HepG2 (cell line): ENCODE results near the gene SSBP4. TPM values are rescaled to one million over a fixed set of nuclear protein-coding genes. Genes with fewer than 3 reads are reported as not detected.

Experiments
- BCL6 ChIP-seq: IDR thresholded peaks from 2 replicates; pipeline ENCODE4 v1.6.1; 2016; ENCODE audit warnings: missing genetic modification reagents, missing compliant biosample characterization
- CREB1 ChIP-seq, 2 experiments: fragments of 450-650 bp in 1 of 2; IDR thresholded peaks; 2 replicates each; pipeline ENCODE4 v1.6.1; 2016 to 2017; ENCODE audit warnings: control low read depth in 1 of 2, mild to moderate bottlenecking in 1 of 2, missing compliant biosample characterization in 1 of 2, missing genetic modification characterization in 1 of 2
- GZF1 ChIP-seq: sonication (generic); formaldehyde crosslinking; IDR thresholded peaks from 2 replicates; pipeline ENCODE4 v1.5.1; 2020; ENCODE audit warnings: mild to moderate bottlenecking, missing genetic modification reagents
- HOXA3 ChIP-seq: sonication (generic); formaldehyde crosslinking; IDR thresholded peaks from 2 replicates; pipeline ENCODE4 v1.5.0; 2020; ENCODE audit warnings: missing genetic modification reagents
- KAT8 ChIP-seq: IDR thresholded peaks from 2 replicates; pipeline ENCODE4 v1.6.1; 2016; ENCODE audit warnings: missing genetic modification reagents, missing compliant biosample characterization
- KDM1A ChIP-seq: IDR thresholded peaks from 2 replicates; pipeline ENCODE4 v1.6.1; 2016; ENCODE audit warnings: missing compliant biosample characterization
- MATR3 ChIP-seq: sonication (generic); formaldehyde crosslinking; IDR thresholded peaks from 2 replicates; pipeline ENCODE4 v1.4.0; 2020; ENCODE audit warnings: missing genetic modification reagents
- MEIS2 ChIP-seq: sonication (generic); formaldehyde crosslinking; IDR thresholded peaks from 2 replicates; pipeline ENCODE4 v1.9.0; 2021; ENCODE audit warnings: mild to moderate bottlenecking, missing genetic modification reagents
- MXI1 ChIP-seq: IDR thresholded peaks from 3 replicates; pipeline ENCODE4 v1.6.1; 2012; ENCODE audit warnings: low read depth, low read length, inconsistent platforms, borderline replicate concordance
- NFIC ChIP-seq: IDR thresholded peaks from 2 replicates; pipeline ENCODE4 v1.6.1; 2012; ENCODE audit warnings: mild to moderate bottlenecking, low read length, inconsistent platforms
- NR2F6 ChIP-seq, 2 experiments: IDR thresholded peaks; 2 replicates each; pipeline ENCODE4 v1.6.1; 2016; ENCODE audit warnings: antibody characterized with exemption in 1 of 2, mild to moderate bottlenecking in 1 of 2
- RAD21 ChIP-seq: fragments of 450-650 bp; formaldehyde crosslinking; IDR thresholded peaks from 2 replicates; pipeline ENCODE4 v1.5.0; 2020; ENCODE audit warnings: mild to moderate bottlenecking
- RFX3 ChIP-seq: IDR thresholded peaks from 2 replicates; pipeline ENCODE4 v1.6.1; 2016; ENCODE audit warnings: missing biosample characterization, missing genetic modification reagents
- SAFB2 ChIP-seq: sonication (generic); formaldehyde crosslinking; IDR thresholded peaks from 2 replicates; pipeline ENCODE4 v1.5.1; 2020; ENCODE audit warnings: missing genetic modification reagents, low read depth, mild to moderate bottlenecking, borderline replicate concordance
- TAF15 ChIP-seq: fragments of 200-400 bp; formaldehyde crosslinking; IDR thresholded peaks from one replicate; pipeline ENCODE4 v1.6.1; 2018; ENCODE audit warnings: mild to moderate bottlenecking, low read depth, low read length; ENCODE audit not compliant: poor library complexity, severe bottlenecking
- TMF1 ChIP-seq: sonication (generic); formaldehyde crosslinking; IDR thresholded peaks from 2 replicates; pipeline ENCODE4 v1.8.1; 2022; ENCODE audit warnings: low read depth, missing genetic modification reagents
- ZFP82 ChIP-seq: sonication (generic); formaldehyde crosslinking; IDR thresholded peaks from 2 replicates; pipeline ENCODE4 v1.5.1; 2020; ENCODE audit warnings: mild to moderate bottlenecking, missing genetic modification reagents, borderline replicate concordance
- ZFP90 ChIP-seq: sonication (generic); formaldehyde crosslinking; IDR thresholded peaks from 2 replicates; pipeline ENCODE4 v1.8.0; 2022; ENCODE audit warnings: missing genetic modification reagents, mild to moderate bottlenecking, inconsistent platforms, borderline replicate concordance
- ZNF205 ChIP-seq: IDR thresholded peaks from 2 replicates; pipeline ENCODE4 v1.6.1; 2018; ENCODE audit warnings: missing biosample characterization, missing genetic modification reagents
- ZNF232 ChIP-seq: sonication (generic); formaldehyde crosslinking; IDR thresholded peaks from 2 replicates; pipeline ENCODE4 v1.4.0; 2020; ENCODE audit warnings: missing genetic modification reagents, borderline replicate concordance
- ZNF451 ChIP-seq: sonication (generic); formaldehyde crosslinking; IDR thresholded peaks from 2 replicates; pipeline ENCODE4 v1.5.0; 2020; ENCODE audit warnings: mild to moderate bottlenecking, missing genetic modification reagents
- ZSCAN20 ChIP-seq: sonication (generic); formaldehyde crosslinking; IDR thresholded peaks from 2 replicates; pipeline ENCODE4 v1.4.0; 2020; ENCODE audit warnings: missing genetic modification reagents, mild to moderate bottlenecking, borderline replicate concordance
- polyA plus RNA-seq, 8 experiments: library from polyadenylated mRNA; depleted of rRNA in 3 of 8; stranded (reverse) in 7 of 8; unstranded in 1 of 8; fragments of >200 nt; fragmentation: Illumina TruSeq in 4 of 8; extraction: Trizol in 4 of 8; gene quantifications; 2 replicates each; pipeline versions ENCODE4 v1.2.1 to v1.2.3, GENCODE V29; 2011 to 2016; ENCODE audit warnings: low read depth in 4 of 8, missing spikeins in 1 of 8, mixed read lengths in 1 of 8; ENCODE audit not compliant: insufficient read depth in 1 of 8
- total RNA-seq, 5 experiments: library from RNA; depleted of rRNA; stranded (reverse); fragments of >200 nt; fragmentation: Illumina TruSeq; extraction: Trizol; gene quantifications; 2 replicates each; pipeline ENCODE4 v1.2.3, GENCODE V29; 2016; ENCODE audit warnings: low read depth in 1 of 5
- TF ChIP-seq, protein P1 (sequence below): sonication (generic); formaldehyde crosslinking; conservative IDR thresholded peaks from 2 replicates; pipeline ENCODE4 v1.4.0; 2020; ENCODE audit warnings: missing genetic modification reagents
- TF ChIP-seq, protein P2 (sequence below): sonication (generic); formaldehyde crosslinking; conservative IDR thresholded peaks from 2 replicates; pipeline ENCODE4 v1.8.0; 2022; ENCODE audit warnings: low read depth, missing genetic modification reagents
- TF ChIP-seq, protein P3 (sequence below): IDR thresholded peaks from 2 replicates; pipeline ENCODE4 v1.6.1; 2016; ENCODE audit warnings: missing biosample characterization, missing genetic modification reagents, low read depth
- TF ChIP-seq, protein P4 (sequence below): IDR thresholded peaks from 2 replicates; pipeline ENCODE4 v1.6.1; 2012; ENCODE audit warnings: low read depth, low read length, improper control_type of control experiment

The SSBP4 gene
- total and polyA plus RNA-seq, 2 of the 13 experiments (the other 11 are each of a cell fraction or from before 2014, with no cell fraction given) = 20.8 to 39.5 TPM

DNA sequence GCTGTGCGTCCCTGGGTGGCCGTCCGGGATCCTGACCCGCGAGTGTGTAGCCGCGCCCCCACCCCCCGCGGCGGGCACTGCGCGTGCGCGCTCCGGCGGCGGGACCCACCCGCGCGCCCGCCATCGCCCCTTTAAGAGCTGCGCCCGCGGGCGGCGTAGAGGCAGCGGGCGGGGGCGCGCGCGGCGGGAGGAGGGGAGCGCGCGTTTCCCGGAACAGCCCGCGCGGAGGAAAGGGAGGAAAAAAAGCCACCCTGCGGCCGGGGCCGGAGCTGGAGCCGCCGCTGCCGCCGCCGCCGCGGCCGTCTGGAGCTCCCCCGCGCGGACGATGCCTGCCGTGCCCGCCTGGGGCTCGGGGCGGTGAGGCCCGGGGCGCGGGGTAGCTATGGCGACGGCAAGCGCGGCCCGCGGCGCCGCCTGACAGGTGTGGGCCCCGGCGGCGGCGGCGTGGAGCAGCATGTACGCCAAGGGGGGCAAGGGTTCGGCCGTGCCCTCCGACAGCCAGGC, at the start of gene SSBP4 (continued):
- TF ChIP-seq RAD21 (CRISPR knock-in tag) (peak; percentile 88), KDM1A (CRISPR knock-in tag) (no peak), TAF15 (peak; percentile 36), MXI1 (peak; percentile 71; the same call in 2 of the 3 replicates), ZFP82 (CRISPR knock-in tag) (peak; percentile 35; the same call in 1 of the 2 replicates), NR2F6 (IDR thresholded peaks at IDR 0.05) (no peak), NR2F6 (CRISPR knock-in tag; IDR thresholded peaks at IDR 0.05) (no peak), KAT8 (CRISPR knock-in tag) (no peak), TMF1 (CRISPR knock-in tag) (no peak), ZFP90 (CRISPR knock-in tag) (no peak), RFX3 (CRISPR knock-in tag) (0 out of 2 replicates have a peak, but pooled peaks have one; percentile 25), HOXA3 (CRISPR knock-in tag) (no peak), MATR3 (no peak), MEIS2 (CRISPR knock-in tag) (no peak), SAFB2 (CRISPR knock-in tag) (no peak), ZNF232 (CRISPR knock-in tag) (no peak), CREB1 (IDR thresholded peaks at IDR 0.05) (no peak), CREB1 (CRISPR knock-in tag; IDR thresholded peaks at IDR 0.05) (no peak), ZSCAN20 (CRISPR knock-in tag) (0 out of 2 replicates have a peak, but pooled peaks have one; percentile 19), BCL6 (CRISPR knock-in tag) (no peak), GZF1 (no peak), ZNF451 (CRISPR knock-in tag) (no peak), ZNF205 (CRISPR knock-in tag) (0 out of 2 replicates have a peak, but pooled peaks have one; percentile 27), NFIC (no peak)
- TF ChIP-seq, protein P1, sequence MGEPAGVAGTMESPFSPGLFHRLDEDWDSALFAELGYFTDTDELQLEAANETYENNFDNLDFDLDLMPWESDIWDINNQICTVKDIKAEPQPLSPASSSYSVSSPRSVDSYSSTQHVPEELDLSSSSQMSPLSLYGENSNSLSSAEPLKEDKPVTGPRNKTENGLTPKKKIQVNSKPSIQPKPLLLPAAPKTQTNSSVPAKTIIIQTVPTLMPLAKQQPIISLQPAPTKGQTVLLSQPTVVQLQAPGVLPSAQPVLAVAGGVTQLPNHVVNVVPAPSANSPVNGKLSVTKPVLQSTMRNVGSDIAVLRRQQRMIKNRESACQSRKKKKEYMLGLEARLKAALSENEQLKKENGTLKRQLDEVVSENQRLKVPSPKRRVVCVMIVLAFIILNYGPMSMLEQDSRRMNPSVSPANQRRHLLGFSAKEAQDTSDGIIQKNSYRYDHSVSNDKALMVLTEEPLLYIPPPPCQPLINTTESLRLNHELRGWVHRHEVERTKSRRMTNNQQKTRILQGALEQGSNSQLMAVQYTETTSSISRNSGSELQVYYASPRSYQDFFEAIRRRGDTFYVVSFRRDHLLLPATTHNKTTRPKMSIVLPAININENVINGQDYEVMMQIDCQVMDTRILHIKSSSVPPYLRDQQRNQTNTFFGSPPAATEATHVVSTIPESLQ (CRISPR knock-in tag) = no peak
- TF ChIP-seq, protein P2, sequence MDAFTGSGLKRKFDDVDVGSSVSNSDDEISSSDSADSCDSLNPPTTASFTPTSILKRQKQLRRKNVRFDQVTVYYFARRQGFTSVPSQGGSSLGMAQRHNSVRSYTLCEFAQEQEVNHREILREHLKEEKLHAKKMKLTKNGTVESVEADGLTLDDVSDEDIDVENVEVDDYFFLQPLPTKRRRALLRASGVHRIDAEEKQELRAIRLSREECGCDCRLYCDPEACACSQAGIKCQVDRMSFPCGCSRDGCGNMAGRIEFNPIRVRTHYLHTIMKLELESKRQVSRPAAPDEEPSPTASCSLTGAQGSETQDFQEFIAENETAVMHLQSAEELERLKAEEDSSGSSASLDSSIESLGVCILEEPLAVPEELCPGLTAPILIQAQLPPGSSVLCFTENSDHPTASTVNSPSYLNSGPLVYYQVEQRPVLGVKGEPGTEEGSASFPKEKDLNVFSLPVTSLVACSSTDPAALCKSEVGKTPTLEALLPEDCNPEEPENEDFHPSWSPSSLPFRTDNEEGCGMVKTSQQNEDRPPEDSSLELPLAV (CRISPR knock-in tag) = no peak
- TF ChIP-seq, protein P3, sequence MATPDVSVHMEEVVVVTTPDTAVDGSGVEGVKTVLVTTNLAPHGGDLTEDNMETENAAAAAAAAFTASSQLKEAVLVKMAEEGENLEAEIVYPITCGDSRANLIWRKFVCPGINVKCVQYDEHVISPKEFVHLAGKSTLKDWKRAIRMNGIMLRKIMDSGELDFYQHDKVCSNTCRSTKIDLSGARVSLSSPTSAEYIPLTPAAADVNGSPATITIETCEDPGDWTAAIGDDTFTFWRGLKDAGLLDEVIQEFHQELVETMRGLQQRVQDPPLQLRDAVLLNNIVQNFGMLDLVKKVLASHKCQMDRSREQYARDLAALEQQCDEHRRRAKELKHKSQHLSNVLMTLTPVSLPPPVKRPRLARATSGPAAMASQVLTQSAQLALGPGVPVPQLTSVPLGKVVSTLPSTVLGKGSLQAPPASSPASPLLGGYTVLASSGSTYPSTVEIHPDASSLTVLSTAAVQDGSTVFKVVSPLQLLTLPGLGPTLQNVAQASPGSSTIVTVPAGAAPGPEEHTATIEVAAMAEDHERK = peak; percentile 51; the same call in 1 of the 2 replicates
- TF ChIP-seq, protein P4, sequence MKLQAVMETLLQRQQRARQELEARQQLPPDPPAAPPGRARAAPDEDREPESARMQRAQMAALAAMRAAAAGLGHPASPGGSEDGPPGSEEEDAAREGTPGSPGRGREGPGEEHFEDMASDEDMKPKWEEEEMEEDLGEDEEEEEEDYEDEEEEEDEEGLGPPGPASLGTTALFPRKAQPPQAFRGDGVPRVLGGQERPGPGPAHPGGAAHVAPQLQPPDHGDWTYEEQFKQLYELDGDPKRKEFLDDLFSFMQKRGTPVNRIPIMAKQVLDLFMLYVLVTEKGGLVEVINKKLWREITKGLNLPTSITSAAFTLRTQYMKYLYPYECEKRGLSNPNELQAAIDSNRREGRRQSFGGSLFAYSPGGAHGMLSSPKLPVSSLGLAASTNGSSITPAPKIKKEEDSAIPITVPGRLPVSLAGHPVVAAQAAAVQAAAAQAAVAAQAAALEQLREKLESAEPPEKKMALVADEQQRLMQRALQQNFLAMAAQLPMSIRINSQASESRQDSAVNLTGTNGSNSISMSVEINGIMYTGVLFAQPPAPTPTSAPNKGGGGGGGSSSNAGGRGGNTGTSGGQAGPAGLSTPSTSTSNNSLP = no peak
